GM19043 (cell line): ENCODE results near the gene BARHL2.

Experiments used
- ATAC-seq: cut with Tn5 transposase; IDR thresholded peaks from one replicate; pipeline ENCODE4 v1.9.1; 2021; ENCODE audit warnings: low read depth; ENCODE audit not compliant: unreplicated experiment

Gene BARHL2

DNA sequence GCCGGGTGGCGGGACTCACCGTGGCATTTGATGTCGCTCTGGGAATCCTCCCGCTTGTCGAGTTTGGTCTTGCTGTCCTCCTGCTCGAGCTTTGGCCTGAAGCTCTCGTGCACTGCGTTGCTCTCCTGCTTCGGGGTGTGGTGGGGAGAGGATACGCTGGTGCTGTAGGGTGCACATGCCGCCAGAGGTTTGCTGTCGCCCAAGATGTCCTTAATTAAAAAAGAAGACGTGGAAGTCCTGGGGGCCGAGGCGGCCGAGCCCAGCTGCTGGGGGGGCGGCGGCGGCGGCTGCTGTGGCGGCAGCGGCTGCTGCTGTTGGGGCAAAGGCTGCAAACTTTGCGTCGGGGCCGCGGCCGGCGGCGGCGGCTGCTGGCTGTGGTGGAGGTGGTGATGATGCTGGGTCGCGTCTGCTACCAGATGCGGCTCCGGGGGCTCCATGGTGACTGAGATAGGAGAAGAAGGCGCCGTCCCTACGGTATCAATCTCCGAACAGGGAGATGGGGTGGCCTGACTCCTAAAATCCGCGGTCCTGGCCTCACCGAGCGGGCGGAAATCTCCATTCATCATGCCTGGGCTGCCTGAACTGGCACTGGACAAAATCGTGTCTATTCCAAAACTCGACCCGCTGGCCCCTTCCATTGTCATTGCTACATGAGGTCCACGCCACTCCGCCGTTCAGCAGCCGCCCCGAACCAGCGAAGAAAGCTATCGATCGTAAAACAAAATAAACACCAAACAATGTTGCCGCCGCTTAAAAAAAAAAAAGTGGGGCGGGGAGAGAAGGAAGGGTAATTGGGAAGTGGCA, at the start of gene BARHL2:
Gene BARHL2, minus strand, starts transcription at position 751 of the 804 bp plus-strand sequence. Its CDS starts 107 bp downstream, at position 644.
- no peak for ATAC-seq

DNA sequence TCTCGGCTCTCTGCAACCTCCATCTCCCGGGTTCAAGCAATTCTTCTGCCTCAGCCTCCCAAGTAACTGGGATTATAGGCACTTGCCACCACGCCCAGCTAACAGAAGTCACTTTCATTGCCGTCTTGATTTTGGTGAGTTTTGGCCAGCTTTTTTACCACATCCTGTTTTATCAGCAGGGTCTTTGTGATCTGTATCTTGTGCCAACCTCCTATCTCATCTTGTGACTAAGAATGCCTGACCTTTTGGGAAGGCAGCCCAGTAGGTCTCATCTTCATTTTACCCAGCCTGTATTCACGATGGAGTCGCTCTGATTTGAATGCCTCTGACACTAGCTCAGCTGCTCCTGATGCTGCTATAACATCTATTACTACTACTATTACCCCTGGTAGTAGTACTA, 46.8 kb upstream of the BARHL2 start:
- no peak for ATAC-seq

DNA sequence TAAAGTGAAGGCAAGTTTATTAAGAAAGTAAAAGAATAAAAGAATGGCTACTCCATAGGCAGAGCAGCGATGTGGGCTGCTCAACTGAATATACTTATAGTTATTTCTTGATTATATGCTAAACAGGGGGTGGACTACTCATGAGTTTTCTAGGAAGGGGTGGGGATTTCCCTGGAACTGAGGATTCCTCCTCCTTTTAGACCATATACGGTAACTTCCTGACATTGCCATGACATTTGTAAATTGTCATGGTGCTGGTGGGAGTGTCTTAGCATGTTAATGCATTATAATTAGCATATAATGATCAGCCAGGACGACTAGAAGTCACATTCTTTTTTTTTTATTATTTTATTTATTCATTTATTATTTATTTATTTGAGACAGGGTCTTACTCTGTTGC, 46.4 kb upstream of the BARHL2 start:
- no peak for ATAC-seq

DNA sequence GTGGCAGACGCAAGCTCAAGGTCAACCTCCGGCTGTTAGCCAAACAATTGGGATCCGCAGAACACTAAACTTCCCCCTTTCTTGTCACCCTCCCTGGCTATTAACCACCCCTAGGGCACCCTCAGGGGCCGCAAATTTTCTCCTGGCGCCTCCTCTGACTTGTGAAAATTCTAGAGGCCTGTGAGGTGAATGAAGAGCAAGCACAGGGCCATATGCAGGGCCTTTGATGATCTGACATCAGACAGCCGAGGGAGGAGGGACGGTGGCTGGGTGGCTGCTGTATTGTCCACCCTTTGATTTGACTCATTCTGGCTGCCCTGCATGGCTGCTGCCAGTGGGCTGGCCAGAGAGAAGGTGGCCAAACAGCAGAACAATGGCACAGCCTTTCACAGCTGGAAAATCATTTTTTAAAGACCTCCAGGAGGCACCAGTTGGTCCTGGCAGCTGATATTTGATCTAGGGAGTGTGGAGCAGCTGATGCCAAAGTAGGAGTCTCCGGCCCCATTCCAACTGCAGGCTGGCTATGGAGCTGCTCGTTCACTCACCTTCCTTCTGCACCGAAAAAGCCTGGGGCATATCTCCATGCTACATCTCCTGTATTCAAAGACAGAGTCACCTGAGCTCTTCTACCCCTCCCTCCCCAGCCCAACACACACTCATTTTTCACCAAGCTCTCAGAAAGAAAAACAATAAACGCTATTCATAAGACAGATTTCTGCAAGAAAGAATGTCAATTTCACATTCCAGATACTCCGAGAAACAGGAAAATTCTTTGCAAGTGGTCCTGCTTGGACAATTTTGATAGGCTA, 44.9 kb upstream of the BARHL2 start:
- ATAC-seq: no peak

DNA sequence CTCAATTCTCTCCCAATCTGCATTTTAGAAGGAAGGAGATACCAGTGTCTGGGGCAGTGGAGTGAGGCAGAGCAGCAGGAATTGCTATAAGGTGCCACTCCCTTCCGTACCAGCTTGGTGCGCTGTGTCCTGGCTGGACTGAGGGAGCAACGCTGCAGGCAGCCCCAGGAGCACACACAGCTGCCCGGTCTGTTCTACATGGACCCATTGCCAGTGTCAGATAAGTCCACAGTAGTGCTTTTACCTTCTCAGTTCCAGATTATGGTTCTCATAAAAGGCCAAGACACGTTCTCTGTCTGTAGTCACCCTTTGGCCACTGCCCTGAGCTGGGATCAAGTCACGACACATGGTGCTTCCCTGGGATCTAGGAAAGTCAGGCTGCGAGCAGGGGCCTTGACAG, 44.1 kb upstream of the BARHL2 start:
- no peak for ATAC-seq

DNA sequence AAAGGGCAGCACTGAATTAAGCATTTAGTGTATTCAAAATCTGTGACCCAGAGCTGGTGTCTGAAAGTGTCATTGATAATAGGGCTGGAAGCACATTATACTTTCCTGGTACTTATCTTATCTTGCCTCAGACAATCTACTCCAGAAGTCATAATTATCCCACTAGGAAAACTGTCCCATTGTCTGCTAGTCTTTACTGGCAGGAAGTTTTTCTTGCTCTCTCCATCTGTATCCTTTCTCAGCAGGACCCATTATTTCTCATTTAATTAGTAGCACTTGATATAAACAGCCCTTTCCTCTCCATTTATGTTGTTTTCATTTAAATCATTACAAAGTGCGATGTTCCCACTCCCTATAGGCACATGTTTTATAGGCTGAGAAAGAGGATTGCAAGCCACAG, 36.5 kb upstream of the BARHL2 start:
- no peak for ATAC-seq

DNA sequence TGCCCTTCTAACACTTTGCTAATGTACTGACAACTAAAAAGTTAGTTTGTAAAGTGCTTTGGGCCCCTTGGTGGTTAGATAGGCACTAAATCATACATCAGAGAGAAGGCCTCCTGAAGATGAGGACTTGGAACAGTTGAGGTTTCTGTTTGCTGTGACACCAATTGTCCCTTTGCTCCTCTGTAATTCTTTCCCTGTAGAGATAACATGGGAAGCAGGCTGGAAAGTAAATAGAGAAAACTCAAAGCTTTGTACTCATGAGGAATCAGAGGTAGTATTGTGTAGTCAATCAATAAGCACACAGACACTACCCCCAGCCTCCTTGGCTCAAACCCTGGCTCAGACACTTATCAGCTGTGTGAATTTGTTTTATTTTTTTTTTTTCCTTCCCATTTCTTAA, 31.6 kb upstream of the BARHL2 start:
- no peak for ATAC-seq

DNA sequence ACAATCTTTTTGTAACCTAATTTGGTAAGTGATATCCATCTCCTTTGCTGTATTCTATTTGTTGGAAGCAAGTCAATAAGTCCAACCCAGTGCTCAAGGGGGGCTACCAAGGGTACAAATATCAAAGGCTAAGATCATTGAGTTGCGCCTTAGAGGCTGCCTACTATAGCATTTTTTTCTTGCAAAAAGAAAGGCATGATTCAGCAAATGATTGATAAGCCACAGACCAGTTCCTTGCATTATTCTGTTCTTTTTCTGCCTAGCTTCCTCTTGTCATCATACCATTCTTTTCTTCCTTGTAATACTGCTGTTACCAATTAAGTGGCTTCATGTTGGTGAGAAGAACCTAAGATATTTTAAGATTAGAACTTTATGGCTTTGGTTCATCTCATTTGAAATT, 29.8 kb upstream of the BARHL2 start:
- ATAC-seq: no peak

DNA sequence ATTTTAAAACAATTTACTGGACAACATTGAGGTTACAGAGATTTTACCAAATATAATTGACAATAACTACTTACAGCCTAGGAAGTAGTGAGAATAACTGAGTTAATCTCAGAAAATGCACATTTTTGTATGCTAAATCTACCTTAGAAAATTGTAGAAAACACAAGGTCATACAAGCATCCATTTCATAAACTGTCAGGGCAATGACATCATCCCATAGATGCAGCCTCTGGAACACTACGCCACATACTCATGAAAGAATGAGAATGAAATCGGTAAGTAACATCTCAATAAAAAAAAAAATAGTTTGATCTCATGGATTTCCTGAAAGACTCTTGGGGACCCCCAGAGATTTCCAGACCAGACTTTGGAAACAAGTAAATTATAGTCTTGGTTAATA, 28.9 kb upstream of the BARHL2 start:
- ATAC-seq: no peak

DNA sequence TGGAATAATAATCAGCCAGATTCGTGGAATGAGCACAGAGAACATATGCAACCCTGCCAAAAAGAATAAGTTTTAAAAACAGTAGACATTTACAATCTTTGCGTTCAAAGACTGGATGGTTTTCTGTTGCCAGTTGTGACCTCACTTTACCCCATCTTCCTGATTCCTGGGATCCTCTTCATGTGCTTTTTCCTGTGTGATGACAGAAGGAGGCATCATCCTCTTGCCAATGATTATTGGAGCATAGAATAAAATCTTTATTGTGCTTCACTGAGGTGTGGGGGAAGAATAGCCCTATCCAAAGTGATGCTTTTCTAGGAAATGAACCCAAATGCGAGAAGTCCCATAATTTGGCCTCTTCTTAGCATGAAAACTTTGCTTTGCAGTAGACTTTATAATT, 15.0 kb upstream of the BARHL2 start:
- ATAC-seq: no peak

DNA sequence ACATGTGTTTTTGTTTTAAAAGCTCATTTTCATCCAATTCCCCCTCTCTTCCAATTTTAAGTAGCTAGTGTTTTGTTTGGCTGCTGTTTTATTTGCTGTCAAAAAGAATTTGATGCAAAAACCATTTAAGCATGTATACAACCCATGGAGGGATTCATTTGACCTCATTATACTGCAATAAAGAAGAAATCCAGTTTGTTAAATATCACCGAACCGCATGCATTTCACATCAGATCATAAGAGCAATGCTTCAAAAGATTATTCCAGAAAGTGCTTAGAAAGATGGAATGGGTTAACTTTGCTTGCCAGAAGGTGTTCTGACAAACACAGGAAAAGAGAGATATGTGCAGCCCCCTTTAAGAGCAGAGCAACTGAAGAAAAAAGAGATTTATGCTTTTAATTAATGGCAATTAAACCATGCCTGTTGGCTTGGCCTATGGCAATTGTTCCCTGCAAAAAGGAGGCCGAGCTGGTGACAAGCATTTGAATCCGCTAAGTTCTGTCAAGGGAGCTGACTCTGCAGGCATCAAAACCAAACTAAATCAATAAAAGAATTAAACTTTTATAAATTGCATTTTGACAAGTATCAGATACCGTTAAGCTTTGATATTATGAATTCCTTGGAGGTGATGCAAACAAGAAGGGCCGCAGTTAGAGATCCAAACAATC, 14.4 kb upstream of the BARHL2 start:
- no peak for ATAC-seq

DNA sequence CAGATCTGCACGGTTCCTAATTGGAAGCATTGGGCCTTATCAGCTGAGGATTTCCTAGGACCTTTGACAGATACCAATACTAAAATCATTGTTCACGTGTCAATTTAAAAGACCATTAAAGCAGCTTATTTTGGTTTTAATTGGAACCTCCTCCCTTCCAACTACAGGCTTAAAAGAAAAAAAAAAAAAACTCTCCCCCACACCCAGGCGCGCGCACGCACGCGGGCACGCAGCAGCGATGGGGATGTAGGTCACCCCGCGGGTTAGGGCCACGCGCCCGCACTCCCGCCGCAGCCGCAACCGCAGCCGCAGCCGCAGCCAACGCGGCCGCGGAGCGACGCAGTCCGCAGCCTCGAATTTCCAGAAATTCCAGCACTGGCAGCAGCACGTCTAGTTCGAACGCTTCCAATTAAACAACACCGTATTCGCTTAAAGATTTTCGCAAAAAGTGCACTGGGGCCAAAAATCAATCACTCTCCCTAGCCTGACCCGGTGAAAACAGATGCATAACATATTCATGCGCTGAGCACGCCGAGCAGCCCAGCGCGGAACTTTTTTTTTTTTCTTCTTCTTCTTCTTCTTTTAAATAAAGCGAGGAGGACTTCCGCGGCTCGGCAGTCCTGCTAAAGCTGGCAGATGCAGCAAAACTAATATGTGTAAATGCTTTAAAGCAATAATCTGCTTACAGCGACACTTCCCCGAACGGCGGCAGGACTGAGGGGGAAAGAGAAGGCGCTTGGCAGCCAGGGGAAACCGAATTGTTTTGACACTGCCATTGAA, 13.3 kb upstream of the BARHL2 start:
- ATAC-seq: no peak

DNA sequence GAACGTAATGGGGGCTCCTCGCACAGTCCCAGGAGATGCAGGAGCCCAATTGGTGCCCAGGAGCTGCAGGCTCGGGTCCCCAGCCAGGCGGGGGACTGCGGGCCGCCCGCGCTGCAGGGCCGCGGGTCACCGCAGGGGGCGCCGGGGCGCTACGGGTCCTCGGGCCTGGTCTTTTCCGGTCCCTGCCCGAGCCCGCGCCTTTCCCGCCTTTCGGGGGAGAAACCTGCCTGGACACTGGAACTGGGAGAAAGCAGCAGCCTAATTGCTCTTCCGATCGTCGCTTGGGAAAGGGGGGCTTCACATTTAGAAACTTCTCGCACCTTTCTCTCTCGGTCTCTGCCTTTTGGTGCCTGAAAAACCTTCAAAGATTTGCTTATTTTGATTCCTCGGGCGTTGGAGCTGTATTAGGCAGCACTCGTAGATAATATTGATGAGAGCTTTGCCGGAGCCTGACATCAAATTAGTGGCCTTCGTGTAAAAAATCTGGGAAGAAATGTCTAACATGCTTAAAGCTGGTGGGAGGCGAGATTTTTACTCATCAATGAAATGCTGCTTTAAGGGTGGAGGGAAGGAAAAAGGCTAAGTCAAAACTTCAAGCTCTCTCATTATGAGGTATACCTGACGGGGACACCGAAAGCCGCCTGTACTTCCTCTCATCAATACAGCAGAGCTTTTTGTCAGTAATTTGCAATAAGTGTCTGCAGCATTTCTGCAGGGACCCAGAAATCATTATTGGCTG, 12.6 kb upstream of the BARHL2 start:
- no peak for ATAC-seq

DNA sequence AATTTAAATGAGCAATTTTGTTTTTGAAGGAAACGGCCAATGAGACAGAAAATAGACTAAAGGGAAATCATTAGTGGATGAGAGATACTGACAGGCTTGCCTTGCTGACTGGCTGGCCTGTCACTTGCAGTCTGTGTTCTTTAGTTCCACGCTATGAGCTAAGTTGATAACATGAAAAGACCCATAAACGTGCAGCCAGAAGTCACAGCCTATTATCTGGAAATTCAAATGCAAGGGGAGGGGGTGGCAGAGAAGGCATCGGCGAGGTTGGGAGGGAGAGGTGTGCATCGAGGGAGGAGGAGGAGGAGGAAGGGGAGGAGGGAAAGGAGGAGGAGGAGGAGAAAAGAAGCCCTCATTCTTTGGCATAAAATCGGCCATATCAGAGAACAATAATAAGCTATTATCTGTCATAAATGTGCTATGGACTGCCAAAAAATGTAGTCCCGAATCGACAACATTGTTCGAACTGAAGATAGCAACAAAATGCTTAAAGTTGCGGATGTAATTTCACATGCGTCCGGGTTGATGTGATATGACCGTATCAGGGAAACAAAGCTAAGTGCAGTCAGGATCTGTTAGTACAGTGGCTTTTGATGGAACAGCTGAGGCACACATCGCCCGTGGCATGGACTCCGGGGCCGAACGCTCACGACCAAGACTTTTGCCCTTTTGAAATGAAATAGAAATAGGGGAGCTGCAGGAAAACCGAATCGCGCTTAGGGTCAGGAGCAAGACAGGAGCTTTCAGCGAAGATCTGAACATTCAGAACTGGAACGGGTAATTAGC, 11.6 kb upstream of the BARHL2 start:
- ATAC-seq: no peak

DNA sequence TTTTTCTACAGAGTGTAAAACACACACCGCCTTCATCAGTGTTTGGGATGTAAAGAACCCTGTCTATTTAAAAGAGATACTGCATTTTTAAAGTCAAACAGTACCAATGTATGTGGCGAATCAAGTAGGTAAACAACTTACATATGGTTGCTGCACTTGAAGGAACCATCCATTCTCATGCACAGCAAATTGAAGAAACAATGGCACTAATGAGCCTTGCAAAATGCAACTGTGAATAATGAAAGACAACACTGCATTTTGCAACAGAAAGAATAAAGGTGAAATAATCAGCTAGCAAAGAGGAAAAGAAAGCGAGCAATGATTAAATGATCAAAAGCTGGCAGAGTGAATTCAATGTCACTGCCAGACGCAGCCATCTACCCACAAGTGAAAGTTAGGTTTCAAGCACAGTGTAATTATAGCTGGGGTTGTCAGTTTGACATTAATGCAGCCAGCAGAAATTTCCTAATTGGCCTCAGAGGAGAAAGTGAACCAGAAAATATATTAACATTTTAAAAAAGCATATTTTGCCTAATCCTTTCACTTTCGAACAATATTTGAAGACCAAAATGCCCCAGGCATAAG, 10.9 kb upstream of the BARHL2 start:
- no peak for ATAC-seq

DNA sequence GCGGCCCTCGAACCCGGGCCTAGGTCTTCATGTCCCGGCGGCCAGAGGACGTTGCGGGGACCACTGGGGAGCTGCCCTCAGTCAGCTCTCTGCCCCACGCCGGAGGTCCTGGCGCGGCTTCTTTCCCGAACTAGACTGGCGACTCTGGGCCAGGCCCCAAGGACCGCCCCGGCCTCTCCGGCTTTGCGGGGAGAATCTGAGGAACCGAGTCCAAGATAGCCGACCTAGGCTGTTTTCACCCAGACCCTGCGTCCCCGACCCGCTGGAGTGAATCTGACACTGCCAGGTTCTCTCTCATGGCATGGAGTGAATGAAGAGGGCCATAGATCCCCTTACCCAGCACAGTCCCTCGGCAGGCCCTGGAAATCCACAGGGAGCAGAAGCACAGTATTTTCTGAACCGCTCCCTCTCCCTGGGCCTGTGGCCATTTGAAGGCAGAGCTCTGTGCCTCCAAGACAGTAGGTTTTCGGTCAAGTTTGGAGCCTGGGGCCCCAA, 9.9 kb upstream of the BARHL2 start:
- ATAC-seq: no peak

DNA sequence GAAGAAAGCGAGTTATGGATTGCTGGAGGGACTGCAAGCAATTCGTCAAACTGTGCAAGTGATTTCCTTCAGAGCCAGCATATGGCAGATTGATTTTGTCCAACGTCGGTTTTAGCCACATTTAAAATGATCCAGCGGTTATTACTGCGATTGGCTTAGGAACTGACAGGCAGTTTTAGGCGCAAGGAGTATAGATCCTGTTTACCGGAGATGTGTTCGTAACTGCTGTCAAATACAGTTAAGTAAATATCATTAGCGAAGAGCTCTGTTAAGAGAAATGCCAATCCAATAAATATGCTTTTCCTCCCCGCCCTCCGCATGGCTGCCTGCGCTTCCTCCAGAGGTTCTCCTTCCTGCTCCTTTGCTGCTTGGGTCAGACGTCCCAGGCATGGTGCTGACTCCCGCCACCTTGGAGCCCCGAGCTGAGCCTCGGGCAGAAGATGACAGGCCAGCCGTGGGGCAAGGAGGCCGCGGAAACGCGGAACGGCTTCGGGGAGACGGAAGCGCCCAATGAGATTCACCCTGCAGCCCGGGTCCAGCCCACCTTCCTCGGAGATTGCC, 9.4 kb upstream of the BARHL2 start:
- no peak for ATAC-seq

DNA sequence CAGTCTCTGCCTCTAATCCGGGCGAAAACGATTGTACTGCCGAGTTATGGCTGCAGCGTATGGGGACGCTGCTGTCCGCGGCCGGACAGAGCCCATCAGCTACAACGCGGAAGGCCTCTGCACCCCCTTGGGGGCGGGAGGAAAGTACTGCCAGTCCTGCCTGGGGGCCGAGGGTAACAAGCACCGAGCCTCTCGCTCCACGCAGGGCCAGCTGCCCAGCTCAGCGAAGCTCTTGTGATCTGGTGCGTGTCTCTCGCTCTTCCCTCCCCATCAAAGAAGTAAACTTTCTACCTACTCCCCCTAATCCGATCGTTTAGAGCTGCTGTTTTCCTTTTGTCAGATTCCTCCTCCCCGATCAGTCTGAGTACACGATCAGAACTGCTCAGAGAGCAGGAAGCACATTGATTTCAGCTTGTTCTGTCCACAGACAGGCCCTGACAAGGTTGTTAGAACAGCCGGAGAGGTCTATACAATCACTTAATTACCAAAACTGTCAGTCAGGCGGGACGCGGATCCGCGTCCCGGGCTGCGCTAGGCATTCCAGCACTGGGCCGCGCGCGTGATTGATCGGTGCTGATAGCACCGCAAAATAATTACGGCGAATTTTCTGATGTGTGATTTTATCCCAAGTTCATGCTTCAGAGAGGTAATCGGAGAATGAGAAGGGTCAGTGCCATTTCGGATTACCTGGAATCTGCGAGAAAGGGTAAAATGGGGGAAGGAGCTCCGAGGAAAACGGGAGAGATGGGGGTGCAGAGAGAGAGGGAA, 8.7 kb upstream of the BARHL2 start:
- ATAC-seq: no peak
